MM.1S (cell line): ENCODE measurements around the gene SKAP2.

ENCODE experiments used
- EZH2 ChIP-seq: fragments of 300-600 bp; sonication (generic); optimal IDR thresholded peaks from 2 replicates; pipeline ENCODE3; 2017; ENCODE audit warnings: low read depth, mild to moderate bottlenecking, antibody characterized with exemption, low read length, mixed read lengths
- EZH2phosphoT487 ChIP-seq: fragments of 300-600 bp; sonication (generic); IDR thresholded peaks from 2 replicates; pipeline ENCODE4 v1.6.1; 2018; ENCODE audit warnings: antibody characterized with exemption, low read length
- TF ChIP-seq, protein P1 (sequence below): fragments of 300-600 bp; sonication (generic); IDR thresholded peaks from 2 replicates; pipeline ENCODE4 v1.5.1; 2016; ENCODE audit warnings: antibody characterized with exemption, low read length, mixed read lengths

DNA sequence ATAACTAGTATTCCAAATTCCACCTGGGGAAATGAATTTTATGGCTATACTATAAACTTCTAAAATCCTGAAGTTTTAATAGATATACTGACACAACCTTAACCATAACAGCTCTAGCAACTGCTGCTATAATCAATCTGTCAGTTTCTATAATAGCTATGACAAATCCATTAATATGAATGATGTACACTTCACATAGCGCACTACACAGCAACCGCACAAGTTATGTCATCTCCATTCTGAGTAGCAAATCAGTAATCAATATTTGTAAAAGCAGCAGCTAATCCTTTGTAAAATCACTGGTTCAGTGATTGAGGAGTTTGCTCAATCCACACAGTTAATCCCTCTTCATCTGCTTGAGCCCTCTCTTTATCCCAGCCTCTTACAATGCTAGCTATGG lies 105.3 kb downstream of the SKAP2 start:
- TF ChIP-seq, protein P1, sequence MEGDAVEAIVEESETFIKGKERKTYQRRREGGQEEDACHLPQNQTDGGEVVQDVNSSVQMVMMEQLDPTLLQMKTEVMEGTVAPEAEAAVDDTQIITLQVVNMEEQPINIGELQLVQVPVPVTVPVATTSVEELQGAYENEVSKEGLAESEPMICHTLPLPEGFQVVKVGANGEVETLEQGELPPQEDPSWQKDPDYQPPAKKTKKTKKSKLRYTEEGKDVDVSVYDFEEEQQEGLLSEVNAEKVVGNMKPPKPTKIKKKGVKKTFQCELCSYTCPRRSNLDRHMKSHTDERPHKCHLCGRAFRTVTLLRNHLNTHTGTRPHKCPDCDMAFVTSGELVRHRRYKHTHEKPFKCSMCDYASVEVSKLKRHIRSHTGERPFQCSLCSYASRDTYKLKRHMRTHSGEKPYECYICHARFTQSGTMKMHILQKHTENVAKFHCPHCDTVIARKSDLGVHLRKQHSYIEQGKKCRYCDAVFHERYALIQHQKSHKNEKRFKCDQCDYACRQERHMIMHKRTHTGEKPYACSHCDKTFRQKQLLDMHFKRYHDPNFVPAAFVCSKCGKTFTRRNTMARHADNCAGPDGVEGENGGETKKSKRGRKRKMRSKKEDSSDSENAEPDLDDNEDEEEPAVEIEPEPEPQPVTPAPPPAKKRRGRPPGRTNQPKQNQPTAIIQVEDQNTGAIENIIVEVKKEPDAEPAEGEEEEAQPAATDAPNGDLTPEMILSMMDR, result no peak
- no peak for TF ChIP-seq EZH2
- TF ChIP-seq EZH2phosphoT487, result no peak
